GM23248 (cell line): Measurements from ENCODE around the gene WLS.

Experiments used
- EZH2 ChIP-seq: fragments of 200-600 bp; sonication (generic); IDR thresholded peaks from 2 replicates; pipeline ENCODE4 v1.6.1; 2018; ENCODE audit warnings: antibody characterized with exemption, mild to moderate bottlenecking; ENCODE audit not compliant: insufficient read depth, poor library complexity, severe bottlenecking
- EZH2phosphoT487 ChIP-seq: fragments of 200-600 bp; sonication (generic); IDR thresholded peaks from 2 replicates; pipeline ENCODE4 v1.6.1; 2018; ENCODE audit warnings: antibody characterized with exemption, moderate library complexity, mild to moderate bottlenecking, low read depth; ENCODE audit not compliant: insufficient read depth

GRCh38 chr1:68121536-68121935 lies 110.8 kb downstream of the WLS start:
- no peak for TF ChIP-seq EZH2
- no peak for TF ChIP-seq EZH2phosphoT487
